Body of pancreas (tissue), 4 donors: Measurements from ENCODE around the gene ZMYM4. TPM values are rescaled to one million over a fixed set of nuclear protein-coding genes. Genes with fewer than 3 reads are reported as not detected.

ENCODE experiments used
- ATAC-seq: fragments of 150-250 bp; one replicate; pipeline ENCODE4 v1.9.1; 2016
- DNase-seq, 4 donors: peaks; one replicate each; pipeline ENCODE4 v3.0.0-alpha.2; 2019
- H3K27ac ChIP-seq, 4 donors: fragments of 200-600 bp; sonication (generic); 1 replicate in 3 of 4; 2 replicates in 1 of 4; pipeline versions ENCODE4 v1.5.1 to v1.6.1; 2016 to 2019; ENCODE audit warnings: mild to moderate bottlenecking in 1 of 4, mixed read lengths in 1 of 4, moderate library complexity in 1 of 4
- H3K27me3 ChIP-seq, 2 donors: fragments of 200-600 bp; sonication (generic); one replicate each; pipeline ENCODE4 v1.6.0; 2016; ENCODE audit warnings: mild to moderate bottlenecking in 1 of 2
- H3K36me3 ChIP-seq, 2 donors: fragments of 200-600 bp; sonication (generic); replicated peaks in 1 of 2; 2 replicates each; pipeline ENCODE4 v1.5.1; 2016; ENCODE audit warnings: low read depth in 2 of 2; ENCODE audit not compliant: insufficient read depth in 1 of 2
- H3K4me1 ChIP-seq: fragments of 200-600 bp; sonication (generic); one replicate; pipeline ENCODE4 v1.6.0; 2016
- H3K4me3 ChIP-seq, 2 donors: fragments of 200-600 bp; sonication (generic); 1 replicate in 1 of 2; 2 replicates in 1 of 2; pipeline ENCODE4 v1.5.1; 2016 to 2019
- H3K9me3 ChIP-seq, 3 donors: fragments of 200-600 bp; sonication (generic); 1 replicate in 2 of 3; 2 replicates in 1 of 3; pipeline ENCODE4 v1.5.1; 2016
- POLR2A ChIP-seq, 3 donors: fragments of 450-650 bp; IDR thresholded peaks; one replicate each; pipeline ENCODE4 v1.6.1; 2016; ENCODE audit warnings: antibody characterized with exemption in 3 of 3, mild to moderate bottlenecking in 2 of 3
- WGBS, 2 donors: methylation state at CpG; one replicate each; pipeline ENCODE4 v1.1.5; 2017; 5-methylcytosine and 5-hydroxymethylcytosine counted together
- intact Hi-C: fragments of 100-400 bp; cut with DNase I; formaldehyde crosslinking; loops from one replicate; pipeline ENCODE4 v1.15.1; 2023
- total RNA-seq, 2 donors: library from RNA; depleted of rRNA; stranded (reverse); fragments of >200 nt; gene quantifications; one replicate each; pipeline ENCODE4 v1.1.0, GENCODE V29; 2016
- TF ChIP-seq, protein P1 (sequence below), 7 experiments: fragments of 450-650 bp in 4 of 7; fragments of 200-600 bp in 3 of 7; sonication (generic) in 3 of 7; IDR thresholded peaks; one replicate each; pipeline ENCODE4 v1.5.1; 2016 to 2019; ENCODE audit warnings: antibody characterized with exemption in 7 of 7

ZMYM4 gene
- total RNA-seq, 2 donors from 2014 or later: 15.2 to 33.2 TPM

DNA sequence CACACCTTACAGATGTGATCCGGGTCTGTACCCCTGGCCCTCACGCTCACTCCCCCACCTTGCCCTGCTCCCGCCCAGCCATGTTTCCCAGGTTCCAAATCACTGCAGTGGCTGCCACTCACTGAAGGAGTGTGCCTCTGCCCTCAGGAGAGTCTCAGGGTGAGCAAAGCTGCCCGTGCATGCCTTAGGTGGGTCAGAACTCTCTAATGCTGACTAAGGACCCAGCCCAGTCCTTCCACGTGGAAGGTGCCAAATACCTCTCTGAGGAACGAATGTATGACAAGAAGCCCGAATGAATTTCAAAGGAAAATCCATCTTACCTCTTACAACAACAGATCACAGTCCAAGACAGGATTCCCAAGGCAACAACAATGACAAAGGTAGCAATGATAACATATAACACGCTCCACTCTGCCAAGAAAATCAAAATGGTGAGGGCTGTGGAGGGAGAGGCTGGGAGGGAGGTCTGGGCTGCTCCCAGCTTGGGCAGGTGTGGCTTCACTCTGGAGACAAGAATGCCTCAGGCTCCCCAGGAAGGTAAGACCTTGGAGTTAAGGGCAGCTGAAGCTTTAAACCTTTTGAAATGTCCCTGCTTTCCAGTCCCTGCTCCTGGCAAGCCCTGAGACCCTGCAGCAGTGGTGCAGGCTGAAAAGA is 173.5 kb downstream of the ZMYM4 start:
- intact Hi-C loops: no loop called here
- no peaks in the 10 kb centered on the region for H3K9me3 ChIP-seq
- WGBS, 2 donors: 81 to 91% methylated on average over 8 of the region's 8 CpGs
- TF ChIP-seq, protein P1, sequence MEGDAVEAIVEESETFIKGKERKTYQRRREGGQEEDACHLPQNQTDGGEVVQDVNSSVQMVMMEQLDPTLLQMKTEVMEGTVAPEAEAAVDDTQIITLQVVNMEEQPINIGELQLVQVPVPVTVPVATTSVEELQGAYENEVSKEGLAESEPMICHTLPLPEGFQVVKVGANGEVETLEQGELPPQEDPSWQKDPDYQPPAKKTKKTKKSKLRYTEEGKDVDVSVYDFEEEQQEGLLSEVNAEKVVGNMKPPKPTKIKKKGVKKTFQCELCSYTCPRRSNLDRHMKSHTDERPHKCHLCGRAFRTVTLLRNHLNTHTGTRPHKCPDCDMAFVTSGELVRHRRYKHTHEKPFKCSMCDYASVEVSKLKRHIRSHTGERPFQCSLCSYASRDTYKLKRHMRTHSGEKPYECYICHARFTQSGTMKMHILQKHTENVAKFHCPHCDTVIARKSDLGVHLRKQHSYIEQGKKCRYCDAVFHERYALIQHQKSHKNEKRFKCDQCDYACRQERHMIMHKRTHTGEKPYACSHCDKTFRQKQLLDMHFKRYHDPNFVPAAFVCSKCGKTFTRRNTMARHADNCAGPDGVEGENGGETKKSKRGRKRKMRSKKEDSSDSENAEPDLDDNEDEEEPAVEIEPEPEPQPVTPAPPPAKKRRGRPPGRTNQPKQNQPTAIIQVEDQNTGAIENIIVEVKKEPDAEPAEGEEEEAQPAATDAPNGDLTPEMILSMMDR (IDR thresholded peaks at IDR 0.05): no peak
- no peak for TF ChIP-seq POLR2A (IDR thresholded peaks at IDR 0.05)
- DNase-seq: no peak
- H3K4me3 ChIP-seq: no peak overlapping the region
- no peaks in the 10 kb centered on the region for H3K27me3 ChIP-seq
- H3K4me1 ChIP-seq: no peaks in the 10 kb centered on the region
- H3K36me3 ChIP-seq: peaks cover 0 to 34% of the 10 kb centered on the region in 2 donors
- no peak overlapping the region for H3K27ac ChIP-seq
- no peak for ATAC-seq

GRCh38 chr1:35442734-35443133 is 174.2 kb downstream of the ZMYM4 start:
- ATAC-seq: no peak
- no peaks in the 10 kb centered on the region for H3K27me3 ChIP-seq
- peaks cover 6% of the 10 kb centered on the region for H3K4me1 ChIP-seq
- no peak overlapping the region for H3K4me3 ChIP-seq
- 66 to 89% methylated on average over 4 of the region's 4 CpGs for WGBS, 2 donors
- H3K9me3 ChIP-seq: no peaks in the 10 kb centered on the region
- H3K36me3 ChIP-seq: peaks cover 0 to 33% of the 10 kb centered on the region in 2 donors
- no peak for TF ChIP-seq POLR2A (IDR thresholded peaks at IDR 0.05)
- TF ChIP-seq, protein P1 (IDR thresholded peaks at IDR 0.05): no peak
- intact Hi-C loops: no loop called here
- no peak overlapping the region for H3K27ac ChIP-seq
- no peak for DNase-seq

GRCh38 chr1:35443768-35444518 is 175.4 kb downstream of the ZMYM4 start:
- TF ChIP-seq POLR2A (IDR thresholded peaks at IDR 0.05): no peak
- TF ChIP-seq, protein P1 (IDR thresholded peaks at IDR 0.05): no peak
- intact Hi-C loops: no loop called here
- H3K9me3 ChIP-seq: no peaks in the 10 kb centered on the region
- DNase-seq (no peak), ATAC-seq (no peak)
- WGBS, 2 donors: 86 to 90% methylated on average over 5 of the region's 5 CpGs
- peaks cover 0 to 32% of the 10 kb centered on the region in 2 donors for H3K36me3 ChIP-seq
- no peaks in the 10 kb centered on the region for H3K27me3 ChIP-seq
- H3K27ac ChIP-seq: no peak overlapping the region
- peaks cover 18% of the 10 kb centered on the region for H3K4me1 ChIP-seq
- H3K4me3 ChIP-seq: no peak overlapping the region

DNA sequence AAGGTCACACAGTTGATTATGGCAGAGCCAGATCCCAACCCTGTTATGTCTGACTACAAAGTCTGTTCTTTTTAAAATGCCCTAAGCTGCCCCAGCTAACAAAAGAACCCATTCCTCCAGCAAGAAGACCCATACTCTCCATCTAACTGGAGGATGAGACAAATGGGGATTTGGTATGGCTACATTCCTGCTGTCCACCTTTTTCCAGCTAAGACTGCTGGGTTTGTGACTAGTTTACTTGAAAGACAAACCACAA is 175.9 kb downstream of the ZMYM4 start:
- TF ChIP-seq, protein P1 (IDR thresholded peaks at IDR 0.05): no peak
- no peak for TF ChIP-seq POLR2A (IDR thresholded peaks at IDR 0.05)
- peaks cover 0 to 32% of the 10 kb centered on the region in 2 donors for H3K36me3 ChIP-seq
- intact Hi-C loops: no loop called here
- H3K9me3 ChIP-seq: no peaks in the 10 kb centered on the region
- no peak overlapping the region for H3K4me3 ChIP-seq
- ATAC-seq: no peak
- no peak for DNase-seq
- H3K4me1 ChIP-seq: peaks cover 23% of the 10 kb centered on the region
- H3K27me3 ChIP-seq: no peaks in the 10 kb centered on the region
- no peak overlapping the region for H3K27ac ChIP-seq

- H3K9me3 ChIP-seq: no peaks in the 10 kb centered on the region
- no peaks in the 10 kb centered on the region for H3K27me3 ChIP-seq
- ATAC-seq (no peak), DNase-seq (peak in 1 of 4 donors; percentile 23)
- H3K4me3 ChIP-seq: no peak overlapping the region
- peaks cover 40% of the 10 kb centered on the region for H3K4me1 ChIP-seq
- TF ChIP-seq POLR2A (IDR thresholded peaks at IDR 0.05): no peak
- TF ChIP-seq, protein P1 (IDR thresholded peaks at IDR 0.05): no peak
- peaks cover 0 to 14% of the 10 kb centered on the region in 2 donors for H3K36me3 ChIP-seq
- intact Hi-C loops: no loop called here
- H3K27ac ChIP-seq: peak overlapping the region in 1 of 4 donors; percentile 73
These were observed 178.8 kb downstream of the ZMYM4 start for GRCh38 chr1:35447278-35447677.
